HG02642 (cell line): ENCODE data around the gene HDAC4.

Experiments
- ATAC-seq: cut with Tn5 transposase; IDR thresholded peaks from one replicate; pipeline ENCODE4 v1.9.1; 2021; ENCODE audit warnings: mild to moderate bottlenecking; ENCODE audit not compliant: unreplicated experiment, poor library complexity

Gene HDAC4

DNA sequence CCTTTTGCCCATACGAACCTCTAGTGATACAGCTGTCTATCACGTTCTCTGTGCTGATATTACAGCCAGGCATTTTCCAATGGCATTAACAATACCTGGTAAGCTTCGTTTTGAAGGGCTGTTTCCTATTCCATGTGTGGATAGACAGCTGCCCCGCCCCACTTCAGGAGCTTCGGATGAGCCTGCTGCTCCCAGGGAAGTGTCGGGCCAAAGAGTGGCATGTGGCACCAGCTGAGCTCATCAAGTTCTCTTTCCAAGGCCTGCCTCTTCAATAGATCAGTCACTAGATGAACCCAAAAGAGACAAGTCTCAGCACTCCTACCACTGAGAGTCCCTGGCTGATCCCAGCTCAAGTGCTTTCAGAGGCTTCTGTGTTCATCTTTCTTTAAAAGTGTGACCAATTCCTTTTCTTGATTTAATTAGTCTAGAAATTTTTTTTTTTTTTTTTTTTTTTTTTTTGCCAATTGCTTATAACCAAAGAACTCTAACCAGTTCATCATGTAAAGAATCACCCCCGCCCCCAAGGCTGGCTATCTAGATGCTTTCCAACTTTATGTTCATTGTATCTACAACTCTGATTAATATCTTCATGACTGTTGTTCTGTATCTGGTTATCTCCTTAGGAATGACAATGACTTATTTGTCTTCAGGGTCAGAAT lies 46.6 kb downstream of the HDAC4 start:
- no peak for ATAC-seq

DNA sequence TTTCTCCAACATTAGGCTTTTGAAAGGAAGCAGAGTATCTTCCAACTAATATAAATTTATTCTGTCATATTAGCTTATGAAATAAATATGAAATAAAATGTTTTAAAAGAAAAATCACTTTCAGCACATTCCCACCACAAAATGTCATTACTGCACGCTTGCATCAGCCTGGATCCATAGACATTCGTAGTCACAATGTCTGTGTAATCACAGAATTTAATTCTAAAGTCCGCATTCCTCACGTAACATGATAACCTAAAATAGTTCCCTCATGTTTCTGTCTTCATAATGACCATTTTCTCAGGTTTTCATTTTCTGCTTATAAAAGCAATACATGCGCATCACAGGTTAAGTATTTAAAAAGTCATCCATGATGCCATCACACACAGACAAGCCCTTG lies 47.1 kb downstream of the HDAC4 start:
- ATAC-seq, result no peak

DNA sequence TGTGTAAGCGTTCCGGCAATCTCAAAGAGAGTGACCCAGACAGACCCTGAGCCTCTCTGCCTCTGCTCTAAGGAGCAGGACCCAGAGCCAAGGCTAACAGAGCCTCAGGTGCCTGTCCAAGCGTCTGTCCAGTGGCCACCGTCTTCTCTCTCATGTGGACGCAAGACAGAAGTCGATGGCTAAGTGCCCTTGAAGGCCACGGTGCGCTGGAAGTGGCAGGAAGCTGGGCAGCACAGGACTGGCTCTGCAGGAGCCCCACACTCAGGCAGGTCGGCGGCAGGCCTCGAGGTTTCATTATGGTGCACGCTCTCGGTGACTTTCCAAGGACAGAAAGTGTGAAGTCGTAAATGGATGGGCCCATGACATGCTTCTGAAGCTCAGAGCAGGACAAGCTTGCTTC lies 49.1 kb downstream of the HDAC4 start:
- no peak for ATAC-seq

- ATAC-seq, result no peak
These were observed 51.2 kb downstream of the HDAC4 start for GRCh38 chr2:239349453-239350135.

DNA sequence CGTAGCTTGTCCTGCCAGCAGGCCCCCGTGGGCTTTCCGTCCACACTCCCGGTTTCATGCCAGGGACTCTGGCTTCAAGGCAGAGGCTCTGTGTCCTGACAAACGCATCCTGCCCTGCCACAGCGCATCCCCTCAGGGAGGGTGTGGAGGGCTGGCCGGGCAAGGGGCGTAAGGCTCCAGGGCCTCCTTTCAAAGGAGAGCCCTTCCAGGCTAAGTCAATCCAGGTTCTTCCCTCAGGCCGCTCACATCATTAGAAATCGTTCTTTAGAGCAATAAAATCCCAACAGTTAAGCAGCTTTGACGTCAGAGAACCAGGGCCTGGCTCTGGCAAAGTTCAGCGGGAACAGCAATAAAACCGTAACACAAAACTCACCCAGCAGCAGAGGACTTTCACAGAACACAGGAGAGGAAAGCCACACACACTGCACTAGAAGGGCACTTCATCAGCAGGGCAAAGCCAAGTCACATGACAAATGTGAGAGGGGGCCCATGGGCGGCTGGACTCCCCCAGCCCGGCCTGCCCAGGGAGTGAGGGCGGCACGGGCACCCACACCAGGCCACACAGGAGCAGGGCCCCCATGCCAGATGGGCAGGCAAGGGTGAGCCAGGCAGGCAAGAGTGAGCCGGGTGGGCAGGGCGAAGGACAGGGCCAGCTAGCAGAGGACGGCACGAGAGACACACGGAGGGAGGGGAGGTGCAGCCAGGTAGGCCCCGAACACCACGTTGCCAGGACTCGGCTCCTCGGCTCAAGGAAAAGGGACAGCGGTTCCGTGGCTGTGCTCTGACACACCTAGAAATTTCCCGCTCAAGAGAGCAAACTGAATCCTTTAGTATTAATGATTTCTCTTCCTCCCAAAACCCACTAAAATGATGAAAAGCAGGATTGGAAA lies 52.0 kb downstream of the HDAC4 start:
- no peak for ATAC-seq

- ATAC-seq, result no peak
These were observed 54.1 kb downstream of the HDAC4 start for GRCh38 chr2:239346676-239347075.

GRCh38 chr2:239345251-239345650 lies 55.6 kb downstream of the HDAC4 start:
- no peak for ATAC-seq

DNA sequence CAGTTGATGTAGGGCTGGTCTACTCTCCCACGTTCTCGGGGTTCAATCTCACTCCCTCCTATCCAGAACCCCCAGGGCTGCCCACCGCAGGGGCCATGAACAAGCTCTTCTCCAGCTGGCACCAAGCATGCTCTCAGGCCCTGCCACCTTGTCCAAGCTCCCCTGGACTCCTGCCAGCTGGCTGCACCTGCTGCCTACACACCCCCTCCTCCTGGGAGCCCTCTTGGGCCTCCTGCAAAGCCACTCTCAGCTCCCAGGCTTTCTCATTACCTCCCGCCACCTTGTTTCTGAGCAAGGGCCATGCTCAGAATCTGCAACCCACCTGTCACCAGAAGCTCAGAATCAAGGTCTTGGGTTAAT lies 56.0 kb downstream of the HDAC4 start:
- ATAC-seq, result no peak

- ATAC-seq, result no peak
These were observed 56.6 kb downstream of the HDAC4 start for GRCh38 chr2:239343946-239344856.

- ATAC-seq, result no peak
These were observed 57.4 kb downstream of the HDAC4 start for GRCh38 chr2:239343460-239343859.

- no peak for ATAC-seq
These were observed 59.0 kb downstream of the HDAC4 start for GRCh38 chr2:239341840-239342239.

GRCh38 chr2:239341146-239341732 lies 59.6 kb downstream of the HDAC4 start:
- ATAC-seq, result no peak

- no peak for ATAC-seq
These were observed 60.9 kb downstream of the HDAC4 start for GRCh38 chr2:239339726-239340601.

- ATAC-seq, result no peak
These were observed 61.6 kb downstream of the HDAC4 start for GRCh38 chr2:239339241-239339640.

GRCh38 chr2:239337877-239338484 lies 62.8 kb downstream of the HDAC4 start:
- ATAC-seq, result no peak

GRCh38 chr2:239337122-239337876 lies 63.5 kb downstream of the HDAC4 start:
- no peak for ATAC-seq

- ATAC-seq, result no peak
These were observed 69.3 kb downstream of the HDAC4 start for GRCh38 chr2:239331560-239331959.

- ATAC-seq, result no peak
These were observed 70.0 kb downstream of the HDAC4 start for GRCh38 chr2:239330836-239331235.
